K562 (cell line): Measurements from ENCODE around the gene PPP2R2D. TPM values are rescaled to one million over a fixed set of nuclear protein-coding genes. Genes with fewer than 3 reads are reported as not detected.

Source experiments
- BRD4 ChIP-seq: fragments of 200-600 bp; sonication (generic); IDR thresholded peaks from 2 replicates; pipeline ENCODE4 v1.6.1; 2017; ENCODE audit warnings: inconsistent platforms
- CHD4 ChIP-seq: fragments of 200-600 bp; sonication (generic); IDR thresholded peaks from 3 replicates; pipeline ENCODE4 v1.6.1; 2012; ENCODE audit warnings: low read depth, mild to moderate bottlenecking, mixed read lengths, low read length, inconsistent platforms; ENCODE audit not compliant: insufficient read depth, insufficient replicate concordance, poor library complexity, severe bottlenecking
- EGR1 ChIP-seq: fragments of 450-650 bp; conservative IDR thresholded peaks from 2 replicates; pipeline ENCODE4 v1.6.1; 2017; ENCODE audit warnings: mild to moderate bottlenecking
- HNRNPH1 ChIP-seq: fragments of 200-400 bp; formaldehyde crosslinking; optimal IDR thresholded peaks from 2 replicates; pipeline ENCODE3; 2017; ENCODE audit warnings: low read depth, mild to moderate bottlenecking, low read length, moderate library complexity
- HNRNPL ChIP-seq: fragments of 200-400 bp; formaldehyde crosslinking; IDR thresholded peaks from 2 replicates; pipeline ENCODE4 v1.6.1; 2017; ENCODE audit warnings: low read depth, mild to moderate bottlenecking, low read length
- HOMEZ ChIP-seq: fragments of 250-450 bp; sonication (Bioruptor Pico); IDR thresholded peaks from 2 replicates; pipeline ENCODE4 v1.4.0; 2020; ENCODE audit warnings: mild to moderate bottlenecking, moderate library complexity
- KDM2B ChIP-seq: fragments of 250-450 bp; sonication (Bioruptor Pico); IDR thresholded peaks from 2 replicates; pipeline ENCODE4 v1.8.0; 2021; ENCODE audit warnings: mild to moderate bottlenecking, moderate library complexity
- MXI1 ChIP-seq: IDR thresholded peaks from 2 replicates; pipeline ENCODE4 v1.6.1; 2011; ENCODE audit warnings: low read depth, mild to moderate bottlenecking, improper control_type of control experiment, low read length
- NFE2 ChIP-seq: IDR thresholded peaks from 2 replicates; pipeline ENCODE4 v1.6.1; 2014; ENCODE audit warnings: antibody characterized with exemption, low read depth
- NR2C1 ChIP-seq, 2 experiments: fragments of 450-650 bp; IDR thresholded peaks; 2 replicates each; pipeline ENCODE4 v1.6.1; 2017; ENCODE audit warnings: mild to moderate bottlenecking in 2 of 2, antibody characterized with exemption in 1 of 2, inconsistent platforms in 1 of 2, missing compliant biosample characterization in 1 of 2, missing genetic modification characterization in 1 of 2
- PCBP1 ChIP-seq: fragments of 200-400 bp; formaldehyde crosslinking; IDR thresholded peaks from 2 replicates; pipeline ENCODE4 v1.6.1; 2018; ENCODE audit warnings: mild to moderate bottlenecking, low read depth, low read length; ENCODE audit not compliant: poor library complexity, severe bottlenecking
- POLR2AphosphoS2 ChIP-seq: IDR thresholded peaks from 2 replicates; pipeline ENCODE4 v1.6.1; 2012; ENCODE audit warnings: low read length, improper control_type of control experiment
- PTRF ChIP-seq: fragments of 450-650 bp; IDR thresholded peaks from 2 replicates; pipeline ENCODE4 v1.6.1; 2016; ENCODE audit warnings: mild to moderate bottlenecking, missing genetic modification characterization, missing compliant biosample characterization
- SMARCC2 ChIP-seq: fragments of 450-650 bp; IDR thresholded peaks from 2 replicates; pipeline ENCODE4 v1.6.1; 2017; ENCODE audit warnings: antibody characterized with exemption, moderate library complexity, mild to moderate bottlenecking, low read depth
- SMC3 ChIP-seq: conservative IDR thresholded peaks from 2 replicates; pipeline ENCODE4 v1.6.1; 2011; ENCODE audit warnings: low read depth, low read length, improper control_type of control experiment; ENCODE audit not compliant: insufficient read depth
- TAF15 ChIP-seq: fragments of 200-400 bp; formaldehyde crosslinking; IDR thresholded peaks from 2 replicates; pipeline ENCODE4 v1.6.1; 2017; ENCODE audit warnings: mild to moderate bottlenecking, low read depth, low read length, moderate library complexity
- TFAP4 ChIP-seq: sonication (generic); formaldehyde crosslinking; IDR thresholded peaks from 2 replicates; pipeline ENCODE4 v1.8.0; 2022; ENCODE audit warnings: missing genetic modification reagents, mild to moderate bottlenecking, moderate library complexity, borderline replicate concordance
- ZBTB11 ChIP-seq, 3 experiments: fragments of 200-800 bp in 1 of 3; fragments of 250-450 bp in 1 of 3; fragments of 450-650 bp in 1 of 3; sonication (Bioruptor Pico) in 1 of 3; sonication (Bioruptor generic) in 1 of 3; formaldehyde crosslinking in 1 of 3; IDR thresholded peaks; 2 replicates each; pipeline versions ENCODE4 v1.6.1 to v1.8.0; 2016 to 2022; ENCODE audit warnings: mild to moderate bottlenecking in 2 of 3, missing genetic modification characterization in 2 of 3, missing compliant biosample characterization in 1 of 3, moderate library complexity in 1 of 3
- ZNF146 ChIP-seq: IDR thresholded peaks from one replicate; pipeline ENCODE4 v1.6.1; 2018; ENCODE audit warnings: missing compliant biosample characterization; ENCODE audit not compliant: unreplicated experiment
- ZNF316 ChIP-seq: fragments of 450-650 bp; IDR thresholded peaks from 2 replicates; pipeline ENCODE4 v1.6.1; 2016
- ZNF57 ChIP-seq: fragments of 450-650 bp; formaldehyde crosslinking; IDR thresholded peaks from 2 replicates; pipeline ENCODE4 v1.4.0; 2020; ENCODE audit warnings: mild to moderate bottlenecking, moderate library complexity
- ZNF668 ChIP-seq: fragments of 250-450 bp; sonication (Bioruptor Pico); IDR thresholded peaks from 2 replicates; pipeline ENCODE4 v1.8.0; 2022; ENCODE audit warnings: mild to moderate bottlenecking, inconsistent platforms
- ZNF75A ChIP-seq: fragments of 450-650 bp; formaldehyde crosslinking; IDR thresholded peaks from 2 replicates; pipeline ENCODE4 v1.4.0; 2020; ENCODE audit warnings: mild to moderate bottlenecking
- ZSCAN29 ChIP-seq: fragments of 450-650 bp; IDR thresholded peaks from 2 replicates; pipeline ENCODE4 v1.6.1; 2017
- polyA plus RNA-seq, 8 experiments: library from polyadenylated mRNA; depleted of rRNA in 4 of 8; stranded (reverse) in 5 of 8; unstranded in 3 of 8; fragments of >200 nt; fragmentation: Nextera tagmentation in 2 of 8; fragmentation: Illumina TruSeq in 1 of 8; extraction: Ambion mirVana in 2 of 8; extraction: Trizol in 1 of 8; gene quantifications; 2 replicates each; pipeline versions ENCODE4 v1.2.1 to v1.2.3, GENCODE V29; 2011 to 2014; ENCODE audit warnings: inconsistent platforms in 1 of 8, missing spikeins in 1 of 8
- total RNA-seq, 7 experiments: library from RNA; depleted of rRNA in 6 of 7; stranded (reverse); fragments of >200 nt in 6 of 7; fragmentation: Illumina TruSeq in 2 of 7; extraction: Trizol in 2 of 7; gene quantifications; 2 replicates each; pipeline versions ENCODE4 v1.2.1 to v1.2.3, GENCODE V29; 2011 to 2021; ENCODE audit warnings: low replicate concordance in 1 of 7

PPP2R2D gene
- total and polyA plus RNA-seq, 9 of the 15 experiments (the other 6 are each of a cell fraction or from before 2014, with no cell fraction given): 1.9 to 37.0 (median 26.8) TPM

GRCh38 chr10:131979821-131980270, 79.0 kb downstream of the PPP2R2D start (continued):
- TF ChIP-seq ZBTB11 (CRISPR knock-in tag; IDR thresholded peaks at IDR 0.05) (no peak), NR2C1 (IDR thresholded peaks at IDR 0.05) (no peak), NR2C1 (tag; IDR thresholded peaks at IDR 0.05) (no peak), CHD4 (no peak), KDM2B (no peak), HNRNPL (no peak), EGR1 (peak; percentile 67), SMARCC2 (peak; percentile 28; the same call in 1 of the 2 replicates), ZNF75A (no peak), MXI1 (no peak), PTRF (no peak), HOMEZ (no peak), ZNF316 (peak; percentile 43; the same call in 1 of the 2 replicates), BRD4 (no peak), ZNF57 (no peak), ZNF146 (CRISPR knock-in tag) (no peak), POLR2AphosphoS2 (no peak), ZNF668 (CRISPR knock-in tag) (no peak), PCBP1 (no peak), SMC3 (no peak), ZSCAN29 (no peak), TAF15 (no peak), NFE2 (peak; percentile 78), HNRNPH1 (no peak), TFAP4 (CRISPR knock-in tag) (peak; percentile 29; the same call in 1 of the 2 replicates)
